GM12891 (cell line): ENCODE measurements around the gene ACBD6.

Experiments used
- POLR2A ChIP-seq: IDR thresholded peaks from 2 replicates; pipeline ENCODE4 v1.6.1; 2011; ENCODE audit warnings: low read depth, low read length, control low read depth
- POLR2AphosphoS5 ChIP-seq: IDR thresholded peaks from 2 replicates; pipeline ENCODE4 v1.6.1; 2011; ENCODE audit warnings: low read depth, low read length, control low read depth

DNA sequence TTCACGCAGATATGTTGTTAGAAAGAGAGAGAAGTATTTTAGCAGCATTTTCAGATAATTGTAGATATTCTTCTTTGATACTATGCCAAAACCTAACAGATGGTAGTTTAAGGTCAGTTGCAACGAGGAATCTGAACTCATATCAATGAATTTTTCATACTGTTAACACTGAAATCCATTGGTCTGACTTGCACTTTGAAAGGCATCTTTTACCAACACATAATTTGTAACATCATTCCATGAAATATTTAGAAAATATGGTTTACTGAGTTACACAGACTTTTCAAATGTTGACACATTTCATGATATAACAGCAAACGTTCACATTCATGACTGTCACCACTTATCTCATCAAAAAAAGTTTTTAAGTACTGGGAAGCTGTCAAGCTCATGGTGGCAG lies 4.6 kb downstream of the ACBD6 start:
- TF ChIP-seq POLR2AphosphoS5: no peak
- TF ChIP-seq POLR2A: no peak
